ENCODE measurements around the gene CFAP299.
"Not testable (repeated sequence)": the region's sequence is repeated elsewhere in the genome, so short reads cannot be mapped to it uniquely, and the experiment has no call there.

CFAP299 gene

DNA sequence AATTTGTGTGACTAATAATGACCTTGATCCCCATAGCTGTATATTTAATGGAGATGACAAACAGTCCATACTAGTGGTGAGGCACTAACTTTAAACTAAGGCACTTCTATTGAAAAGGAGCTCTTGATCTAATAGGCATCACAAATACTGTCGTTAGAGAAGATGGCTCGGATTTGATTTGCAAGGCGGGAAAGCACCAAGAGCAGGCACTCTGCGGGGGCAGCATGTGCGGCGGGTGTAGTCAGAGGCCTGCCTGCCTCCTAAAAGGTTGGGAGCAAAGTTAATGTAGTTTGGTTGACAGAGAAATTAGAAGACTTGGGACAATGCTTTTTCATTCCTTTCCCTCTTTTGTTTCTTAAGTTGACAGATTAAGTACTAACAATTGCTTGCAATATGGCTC lies 278.8 kb downstream of the CFAP299 start:
- H3K4me1 ChIP-seq (ENCODE audit: insufficient read depth, low read length): no peaks in the 10 kb centered on the region
- no peaks in the 10 kb centered on the region for H3K9me3 ChIP-seq (ENCODE audit: insufficient read depth, low read depth, low read length)
- no peak overlapping the region for H3K27ac ChIP-seq (ENCODE audit: low read length)

DNA sequence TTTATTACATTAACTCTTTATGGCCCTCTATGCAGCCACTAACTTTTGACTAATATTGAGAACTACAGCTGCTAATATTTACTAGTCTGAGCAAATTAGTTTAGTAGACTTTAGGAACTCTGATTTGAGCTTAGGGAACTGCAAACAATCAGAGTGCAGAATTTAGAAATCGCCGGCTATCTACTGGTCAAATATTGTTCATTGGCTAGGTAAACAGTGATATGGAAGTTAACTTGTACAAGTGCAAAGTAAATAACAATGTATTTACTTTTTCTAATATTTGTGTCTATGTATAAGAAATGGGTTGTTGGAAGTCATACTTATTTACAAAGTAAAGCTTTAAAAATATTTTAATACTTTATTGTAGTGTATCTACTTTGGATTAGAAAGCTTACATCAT lies 279.6 kb downstream of the CFAP299 start:
- Histone ChIP-seq H3K36me3 (ENCODE audit: insufficient read depth, low read depth, low read length) (no peaks in the 10 kb centered on the region), H3K9me3 (ENCODE audit: insufficient read depth, low read depth, low read length) (no peaks in the 10 kb centered on the region), H3K4me1 (ENCODE audit: insufficient read depth, low read length) (no peaks in the 10 kb centered on the region)

More for the DNA sequence above, 278.8 kb downstream of the CFAP299 start:
- no peak overlapping the region for H3K4me3 ChIP-seq (ENCODE audit: low read length)
- H3K27me3 ChIP-seq (ENCODE audit: insufficient read depth, low read length): no peaks in the 10 kb centered on the region
- H3K36me3 ChIP-seq (ENCODE audit: insufficient read depth, low read depth, low read length): no peaks in the 10 kb centered on the region
- H3K9ac ChIP-seq (ENCODE audit: low read depth, low read length): no peak overlapping the region

DNA sequence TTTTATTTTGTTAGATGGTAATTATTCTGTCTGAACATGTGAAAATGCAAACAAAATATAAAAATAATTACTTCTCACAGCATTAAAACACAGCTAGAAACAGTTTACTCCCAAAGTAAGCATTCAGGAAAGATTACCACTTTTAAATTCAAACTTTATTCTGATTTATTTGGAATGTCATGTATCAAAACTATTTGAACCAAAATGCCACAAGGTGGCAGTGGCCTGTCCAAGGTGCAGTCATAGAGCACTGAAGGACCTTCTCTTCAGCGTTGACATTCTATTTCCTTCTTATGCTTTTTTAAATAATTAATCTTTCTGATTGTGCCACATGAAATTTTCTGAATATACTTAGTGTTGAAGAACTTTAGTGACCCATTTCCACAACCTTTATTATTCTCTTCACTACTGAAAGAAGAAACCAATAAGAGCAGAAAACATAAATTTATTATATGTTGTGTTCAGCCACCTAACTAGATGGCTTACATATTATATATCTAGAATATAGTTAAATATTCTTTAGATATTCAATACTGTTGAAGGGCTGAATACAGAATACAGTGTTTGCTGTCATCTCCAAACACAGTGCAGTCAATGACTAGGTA lies 283.6 kb downstream of the CFAP299 start:
- Histone ChIP-seq H3K4me3 (ENCODE audit: low read length) (no peak overlapping the region), H3K36me3 (ENCODE audit: insufficient read depth, low read depth, low read length) (no peaks in the 10 kb centered on the region), H3K27ac (ENCODE audit: low read length) (no peak overlapping the region), H3K27me3 (ENCODE audit: insufficient read depth, low read length) (no peaks in the 10 kb centered on the region), H3K9me3 (ENCODE audit: insufficient read depth, low read depth, low read length) (no peaks in the 10 kb centered on the region), H3K4me1 (ENCODE audit: insufficient read depth, low read length) (no peaks in the 10 kb centered on the region), H3K9ac (ENCODE audit: low read depth, low read length) (no peak overlapping the region)

More for the DNA sequence above, 279.6 kb downstream of the CFAP299 start:
- no peaks in the 10 kb centered on the region for H3K27me3 ChIP-seq (ENCODE audit: insufficient read depth, low read length)
- no peak overlapping the region for H3K27ac ChIP-seq (ENCODE audit: low read length)
- no peak overlapping the region for H3K9ac ChIP-seq (ENCODE audit: low read depth, low read length)
- H3K4me3 ChIP-seq (ENCODE audit: low read length): no peak overlapping the region

DNA sequence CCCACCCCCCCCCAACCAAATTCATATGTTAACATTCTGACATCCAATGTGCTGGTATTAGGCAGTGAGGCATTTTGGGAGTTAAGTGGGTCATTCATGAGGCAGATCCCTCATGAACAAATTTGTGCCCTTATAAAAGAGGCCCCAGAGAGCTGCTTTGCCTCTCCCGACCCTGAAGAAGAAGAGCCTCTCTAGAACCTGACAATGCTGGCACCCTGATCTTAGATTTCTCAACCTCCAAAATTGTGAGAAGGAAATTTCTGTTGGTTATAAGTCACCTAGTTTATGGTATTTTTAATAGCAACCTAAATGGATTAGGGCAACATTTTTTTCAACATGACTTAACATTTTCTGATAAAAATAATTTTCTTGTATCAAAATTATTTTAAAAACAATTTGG lies 296.3 kb downstream of the CFAP299 start:
- H3K4me3 ChIP-seq (ENCODE audit: low read length): no peak overlapping the region
- no peak overlapping the region for H3K27ac ChIP-seq (ENCODE audit: low read length)
- no peaks in the 10 kb centered on the region for H3K9me3 ChIP-seq (ENCODE audit: insufficient read depth, low read depth, low read length)

DNA sequence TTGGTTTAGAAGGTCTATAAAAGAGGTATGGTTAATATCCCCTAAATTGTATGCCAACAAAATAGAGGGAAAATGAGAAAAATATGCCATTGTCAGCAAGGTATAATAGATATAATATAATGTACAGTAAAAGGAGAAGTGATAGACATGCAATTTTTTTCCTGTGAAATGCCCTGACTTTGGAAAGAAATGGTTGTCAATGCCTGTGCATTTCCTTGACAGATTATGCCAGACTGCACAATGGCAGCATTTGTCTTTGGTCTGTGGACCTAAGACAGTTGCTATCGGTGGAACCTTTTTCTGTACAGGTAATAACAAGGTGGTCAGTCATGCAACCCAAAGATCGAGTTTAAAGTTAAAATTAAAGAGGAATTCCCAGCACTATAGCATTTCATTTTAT lies 301.7 kb downstream of the CFAP299 start:
- Histone ChIP-seq H3K27me3 (ENCODE audit: insufficient read depth, low read length) (no peaks in the 10 kb centered on the region), H3K36me3 (ENCODE audit: insufficient read depth, low read depth, low read length) (no peaks in the 10 kb centered on the region), H3K9ac (ENCODE audit: low read depth, low read length) (no peak overlapping the region), H3K4me3 (ENCODE audit: low read length) (no peak overlapping the region), H3K9me3 (ENCODE audit: insufficient read depth, low read depth, low read length) (no peaks in the 10 kb centered on the region), H3K4me1 (ENCODE audit: insufficient read depth, low read length) (no peaks in the 10 kb centered on the region), H3K27ac (ENCODE audit: low read length) (no peak overlapping the region)

More for the DNA sequence above, 296.3 kb downstream of the CFAP299 start:
- Histone ChIP-seq H3K4me1 (ENCODE audit: insufficient read depth, low read length) (no peaks in the 10 kb centered on the region), H3K9ac (ENCODE audit: low read depth, low read length) (no peak overlapping the region), H3K36me3 (ENCODE audit: insufficient read depth, low read depth, low read length) (no peaks in the 10 kb centered on the region), H3K27me3 (ENCODE audit: insufficient read depth, low read length) (no peaks in the 10 kb centered on the region)

DNA sequence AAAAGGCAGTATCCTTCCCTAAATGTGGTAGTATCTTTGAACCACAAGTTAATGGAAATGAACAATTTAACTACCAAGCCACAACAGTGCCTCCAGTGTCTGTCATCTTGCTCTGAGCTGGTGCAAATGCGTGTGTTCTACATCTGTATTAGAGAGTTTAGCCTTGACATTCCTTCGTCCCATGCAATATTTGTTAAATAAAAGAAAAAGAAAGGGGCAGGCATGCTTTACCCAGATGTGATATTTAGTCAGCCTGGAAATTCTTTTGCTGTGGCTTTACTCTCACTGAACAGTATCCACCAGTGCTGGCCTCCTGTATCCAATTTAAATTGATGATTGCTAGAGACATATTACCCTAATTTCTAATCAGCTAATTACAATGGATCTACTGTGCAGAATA lies 310.5 kb downstream of the CFAP299 start:
- Histone ChIP-seq H3K27ac (ENCODE audit: low read length) (no peak overlapping the region), H3K9me3 (ENCODE audit: insufficient read depth, low read depth, low read length) (no peaks in the 10 kb centered on the region), H3K36me3 (ENCODE audit: insufficient read depth, low read depth, low read length) (no peaks in the 10 kb centered on the region), H3K4me1 (ENCODE audit: insufficient read depth, low read length) (no peaks in the 10 kb centered on the region), H3K27me3 (ENCODE audit: insufficient read depth, low read length) (no peaks in the 10 kb centered on the region), H3K9ac (ENCODE audit: low read depth, low read length) (no peak overlapping the region), H3K4me3 (ENCODE audit: low read length) (no peak overlapping the region)

DNA sequence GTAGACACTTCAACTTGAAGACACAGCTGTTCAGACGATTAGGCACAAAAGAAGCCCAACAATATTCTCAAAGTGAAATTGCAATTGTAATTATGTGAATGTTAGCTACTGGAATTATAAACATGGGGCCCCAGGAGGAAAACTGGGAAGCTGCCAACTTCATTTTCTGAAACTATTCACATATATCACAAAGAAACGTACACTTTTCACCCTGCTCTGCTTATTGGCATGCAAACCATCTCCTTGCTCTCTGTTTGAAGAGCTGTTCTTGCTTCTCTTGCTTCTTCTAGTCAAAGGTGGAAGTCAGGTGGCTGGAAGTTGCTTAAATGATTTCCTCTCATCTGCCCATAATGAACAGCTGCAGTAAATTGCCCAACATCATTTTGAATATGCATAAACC lies 320.1 kb downstream of the CFAP299 start:
- no peaks in the 10 kb centered on the region for H3K36me3 ChIP-seq (ENCODE audit: insufficient read depth, low read depth, low read length)
- no peak overlapping the region for H3K4me3 ChIP-seq (ENCODE audit: low read length)
- H3K27me3 ChIP-seq (ENCODE audit: insufficient read depth, low read length): no peaks in the 10 kb centered on the region
- no peak overlapping the region for H3K27ac ChIP-seq (ENCODE audit: low read length)
- H3K4me1 ChIP-seq (ENCODE audit: insufficient read depth, low read length): no peaks in the 10 kb centered on the region
- H3K9ac ChIP-seq (ENCODE audit: low read depth, low read length): no peak overlapping the region
- H3K9me3 ChIP-seq (ENCODE audit: insufficient read depth, low read depth, low read length): no peaks in the 10 kb centered on the region

DNA sequence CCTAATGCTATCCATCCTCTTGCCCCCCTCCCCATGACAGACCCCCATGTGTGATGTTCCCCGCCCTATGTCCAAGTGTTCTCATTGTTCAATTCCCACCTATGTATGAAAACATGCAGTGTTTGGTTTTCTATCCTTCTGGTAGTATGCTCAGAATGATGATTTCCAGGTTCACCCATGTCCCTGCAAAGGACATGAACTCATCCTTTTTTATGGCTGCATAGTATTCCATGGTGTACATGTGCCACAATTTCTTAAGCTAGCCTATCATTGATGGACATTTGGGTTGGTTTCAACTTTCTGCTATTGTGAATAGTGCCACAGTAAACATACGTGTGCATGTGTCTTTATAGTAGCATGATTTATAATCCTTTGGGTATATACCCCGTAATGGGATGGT lies 334.6 kb downstream of the CFAP299 start:
- H3K27ac ChIP-seq (ENCODE audit: low read length); H3K4me3 ChIP-seq (ENCODE audit: low read length): not testable (repeated sequence)

DNA sequence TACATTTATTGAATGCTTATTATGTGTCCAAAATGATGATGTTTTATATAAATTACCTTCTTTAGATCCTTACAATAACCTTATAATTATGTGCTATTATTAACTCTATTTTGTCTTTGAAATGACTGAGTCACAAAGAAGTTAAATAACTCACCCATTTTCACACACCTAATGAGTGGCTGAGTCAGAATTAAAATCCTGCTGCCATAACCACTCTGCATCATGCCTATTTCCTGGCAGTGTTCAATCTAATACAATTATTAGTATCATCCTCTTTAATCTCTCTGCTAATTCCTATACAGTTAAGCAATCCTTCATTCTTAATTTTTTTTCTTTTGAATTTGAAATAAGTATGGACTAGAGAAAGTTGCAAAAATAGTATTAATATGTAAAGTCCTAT lies 342.9 kb downstream of the CFAP299 start:
- H3K4me3 ChIP-seq (ENCODE audit: low read length): no peak overlapping the region
- H3K27ac ChIP-seq (ENCODE audit: low read length): no peak overlapping the region
- H3K36me3 ChIP-seq (ENCODE audit: insufficient read depth, low read depth, low read length): no peaks in the 10 kb centered on the region
- H3K27me3 ChIP-seq (ENCODE audit: insufficient read depth, low read length): no peaks in the 10 kb centered on the region
- H3K9ac ChIP-seq (ENCODE audit: low read depth, low read length): no peak overlapping the region
- H3K9me3 ChIP-seq (ENCODE audit: insufficient read depth, low read depth, low read length): no peaks in the 10 kb centered on the region
- H3K4me1 ChIP-seq (ENCODE audit: insufficient read depth, low read length): no peaks in the 10 kb centered on the region; the same call in 1 of the 2 replicates

More for the DNA sequence above, 334.6 kb downstream of the CFAP299 start:
- H3K27me3 ChIP-seq (ENCODE audit: insufficient read depth, low read length); H3K36me3 ChIP-seq (ENCODE audit: insufficient read depth, low read depth, low read length); H3K4me1 ChIP-seq (ENCODE audit: insufficient read depth, low read length); H3K9me3 ChIP-seq (ENCODE audit: insufficient read depth, low read depth, low read length); H3K9ac ChIP-seq (ENCODE audit: low read depth, low read length): not testable (repeated sequence)

DNA sequence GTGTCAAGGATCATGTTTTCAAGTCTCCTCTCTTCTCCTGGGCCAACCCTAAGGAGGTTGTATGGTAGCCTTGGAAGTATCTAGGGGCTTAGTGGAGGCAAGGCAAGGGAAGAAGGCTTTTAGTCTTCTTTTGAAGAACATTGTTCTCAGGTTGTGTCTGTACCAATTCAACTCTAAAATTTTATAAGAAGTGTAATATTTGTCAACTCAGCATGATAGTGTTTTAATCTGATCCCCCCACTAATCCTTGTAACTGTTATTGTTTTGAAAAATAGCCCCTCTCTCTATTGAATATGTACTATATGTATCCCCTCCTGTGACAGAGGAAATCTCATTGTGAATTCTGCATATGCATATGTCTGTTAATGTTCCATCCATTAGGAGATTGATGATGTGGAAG lies 345.4 kb downstream of the CFAP299 start:
- Histone ChIP-seq H3K9me3 (ENCODE audit: insufficient read depth, low read depth, low read length) (no peaks in the 10 kb centered on the region), H3K4me3 (ENCODE audit: low read length) (no peak overlapping the region), H3K4me1 (ENCODE audit: insufficient read depth, low read length) (no peaks in the 10 kb centered on the region; the same call in 1 of the 2 replicates), H3K27me3 (ENCODE audit: insufficient read depth, low read length) (no peaks in the 10 kb centered on the region), H3K9ac (ENCODE audit: low read depth, low read length) (no peak overlapping the region), H3K36me3 (ENCODE audit: insufficient read depth, low read depth, low read length) (no peaks in the 10 kb centered on the region), H3K27ac (ENCODE audit: low read length) (no peak overlapping the region)

DNA sequence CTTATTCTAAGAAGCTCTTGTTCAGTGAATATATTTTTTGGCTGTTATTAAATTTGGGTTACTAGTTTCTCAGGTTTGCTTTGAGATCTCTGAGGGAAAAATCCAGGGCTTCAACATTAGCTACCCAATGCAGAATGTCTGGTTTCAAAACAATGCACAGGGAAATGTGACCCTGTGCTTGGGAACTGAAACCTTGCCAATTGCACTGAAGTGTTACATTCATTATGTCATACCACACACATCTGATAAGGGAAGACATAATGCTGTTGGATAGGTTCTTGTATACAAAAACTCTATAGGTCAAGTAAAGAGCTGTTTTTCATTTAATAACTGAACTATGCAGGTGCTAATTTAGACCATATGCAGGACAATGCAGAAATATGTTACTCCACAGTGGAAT lies 349.7 kb downstream of the CFAP299 start:
- Histone ChIP-seq H3K4me3 (ENCODE audit: low read length) (no peak overlapping the region), H3K27ac (ENCODE audit: low read length) (no peak overlapping the region), H3K4me1 (ENCODE audit: insufficient read depth, low read length) (no peaks in the 10 kb centered on the region; the same call in 1 of the 2 replicates)

DNA sequence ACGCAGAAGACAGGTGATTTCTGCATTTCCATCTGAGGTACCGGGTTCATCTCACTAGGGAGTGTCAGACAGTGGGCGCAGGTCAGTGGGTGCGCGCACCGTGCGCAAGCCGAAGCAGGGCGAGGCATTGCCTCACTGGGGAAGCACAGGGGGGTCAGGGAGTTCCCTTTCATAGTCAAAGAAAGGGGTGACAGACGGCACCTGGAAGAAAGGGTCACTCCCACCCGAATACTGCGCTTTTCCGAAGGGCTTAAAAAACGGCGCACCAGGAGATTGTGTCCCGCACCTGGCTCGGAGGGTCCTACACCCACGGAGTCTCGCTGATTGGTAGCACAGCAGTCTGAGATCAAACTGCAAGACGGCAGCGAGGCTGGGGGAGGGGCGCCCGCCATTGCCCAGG lies 352.2 kb downstream of the CFAP299 start:
- not testable (repeated sequence) for H3K4me1 ChIP-seq (ENCODE audit: insufficient read depth, low read length); H3K9me3 ChIP-seq (ENCODE audit: insufficient read depth, low read depth, low read length); H3K4me3 ChIP-seq (ENCODE audit: low read length); H3K36me3 ChIP-seq (ENCODE audit: insufficient read depth, low read depth, low read length); H3K27me3 ChIP-seq (ENCODE audit: insufficient read depth, low read length); H3K9ac ChIP-seq (ENCODE audit: low read depth, low read length); H3K27ac ChIP-seq (ENCODE audit: low read length)

More for the DNA sequence above, 349.7 kb downstream of the CFAP299 start:
- H3K27me3 ChIP-seq (ENCODE audit: insufficient read depth, low read length): no peaks in the 10 kb centered on the region
- no peaks in the 10 kb centered on the region for H3K36me3 ChIP-seq (ENCODE audit: insufficient read depth, low read depth, low read length)
- H3K9me3 ChIP-seq (ENCODE audit: insufficient read depth, low read depth, low read length): no peaks in the 10 kb centered on the region
- H3K9ac ChIP-seq (ENCODE audit: low read depth, low read length): no peak overlapping the region
